Measurements from ENCODE around the gene ADCK1. TPM values are rescaled to one million over a fixed set of nuclear protein-coding genes. Genes with fewer than 3 reads are reported as not detected.
"Not testable (repeated sequence)": the region's sequence is repeated elsewhere in the genome, so short reads cannot be mapped to it uniquely, and the experiment has no call there.

The ADCK1 gene
- total RNA-seq, 1 experiment from 2014 or later = 8.8 TPM

GRCh38 chr14:77773966-77774365 lies 25.9 kb upstream of the ADCK1 start:
- BruUV-seq (replicated peaks); intact Hi-C loops (cut with micrococcal nuclease; ENCODE audit: unreplicated experiment): not testable (repeated sequence)
- POLR2A ChIA-PET = interaction anchor here (0.9 kb wide), 1 partner anchor 14 kb away, joined by 3 read pairs; no protein-coding TSS in a partner anchor

GRCh38 chr14:77782202-77782601 lies 17.7 kb upstream of the ADCK1 start:
- Mint-ChIP-seq H3K27ac (ENCODE audit: unreplicated experiment) (no peak overlapping the region), H3K9me3 (ENCODE audit: unreplicated experiment) (no peaks in the 10 kb centered on the region), H3K4me1 (ENCODE audit: low read depth, unreplicated experiment) (no peaks in the 10 kb centered on the region), H3K4me3 (ENCODE audit: unreplicated experiment) (no peak overlapping the region), H3K36me3 (ENCODE audit: insufficient read depth, unreplicated experiment) (no peaks in the 10 kb centered on the region), H3K27me3 (ENCODE audit: insufficient read depth, unreplicated experiment) (no peaks in the 10 kb centered on the region)
- POLR2A ChIA-PET = no interaction called here
- no peaks in the 10 kb centered on the region for H3K9me3 ChIP-seq
- H3K36me3 ChIP-seq (ENCODE audit: control insufficient read depth, insufficient read depth, low read length) = no peaks in the 10 kb centered on the region
- H3K27me3 ChIP-seq (replicated peaks; ENCODE audit: control insufficient read depth, insufficient read depth, low read length) = no peaks in the 10 kb centered on the region
- TF ChIP-seq, protein P1, sequence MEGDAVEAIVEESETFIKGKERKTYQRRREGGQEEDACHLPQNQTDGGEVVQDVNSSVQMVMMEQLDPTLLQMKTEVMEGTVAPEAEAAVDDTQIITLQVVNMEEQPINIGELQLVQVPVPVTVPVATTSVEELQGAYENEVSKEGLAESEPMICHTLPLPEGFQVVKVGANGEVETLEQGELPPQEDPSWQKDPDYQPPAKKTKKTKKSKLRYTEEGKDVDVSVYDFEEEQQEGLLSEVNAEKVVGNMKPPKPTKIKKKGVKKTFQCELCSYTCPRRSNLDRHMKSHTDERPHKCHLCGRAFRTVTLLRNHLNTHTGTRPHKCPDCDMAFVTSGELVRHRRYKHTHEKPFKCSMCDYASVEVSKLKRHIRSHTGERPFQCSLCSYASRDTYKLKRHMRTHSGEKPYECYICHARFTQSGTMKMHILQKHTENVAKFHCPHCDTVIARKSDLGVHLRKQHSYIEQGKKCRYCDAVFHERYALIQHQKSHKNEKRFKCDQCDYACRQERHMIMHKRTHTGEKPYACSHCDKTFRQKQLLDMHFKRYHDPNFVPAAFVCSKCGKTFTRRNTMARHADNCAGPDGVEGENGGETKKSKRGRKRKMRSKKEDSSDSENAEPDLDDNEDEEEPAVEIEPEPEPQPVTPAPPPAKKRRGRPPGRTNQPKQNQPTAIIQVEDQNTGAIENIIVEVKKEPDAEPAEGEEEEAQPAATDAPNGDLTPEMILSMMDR (IDR thresholded peaks at IDR 0.05; ENCODE audit: insufficient read depth in 1 of 2, low read depth in 1 of 2, low read length in 1 of 2, severe bottlenecking in 1 of 2, unreplicated experiment in 1 of 2) = no peak
- DNase-seq = no peak
- H3K4me3 ChIP-seq (ENCODE audit: low read depth, low read length) = no peak overlapping the region
- no TSS peak for BruUV-seq (replicated peaks)
- no peaks in the 10 kb centered on the region for H3K4me1 ChIP-seq
- CTCF ChIA-PET = no interaction called here
- intact Hi-C loops (cut with micrococcal nuclease; ENCODE audit: unreplicated experiment) = no loop called here

More at GRCh38 chr14:77773966-77774365, 25.9 kb upstream of the ADCK1 start:
- H3K4me3 ChIP-seq (ENCODE audit: low read depth, low read length); H3K9me3 ChIP-seq; H3K9me3 Mint-ChIP-seq (ENCODE audit: unreplicated experiment); H3K4me3 Mint-ChIP-seq (ENCODE audit: unreplicated experiment); H3K27ac Mint-ChIP-seq (ENCODE audit: unreplicated experiment); H3K4me1 Mint-ChIP-seq (ENCODE audit: low read depth, unreplicated experiment); H3K4me1 ChIP-seq; CTCF ChIA-PET; H3K27me3 Mint-ChIP-seq (ENCODE audit: insufficient read depth, unreplicated experiment); H3K27me3 ChIP-seq (replicated peaks; ENCODE audit: control insufficient read depth, insufficient read depth, low read length); DNase-seq; H3K36me3 Mint-ChIP-seq (ENCODE audit: insufficient read depth, unreplicated experiment); H3K36me3 ChIP-seq (ENCODE audit: control insufficient read depth, insufficient read depth, low read length): not testable (repeated sequence)

DNA sequence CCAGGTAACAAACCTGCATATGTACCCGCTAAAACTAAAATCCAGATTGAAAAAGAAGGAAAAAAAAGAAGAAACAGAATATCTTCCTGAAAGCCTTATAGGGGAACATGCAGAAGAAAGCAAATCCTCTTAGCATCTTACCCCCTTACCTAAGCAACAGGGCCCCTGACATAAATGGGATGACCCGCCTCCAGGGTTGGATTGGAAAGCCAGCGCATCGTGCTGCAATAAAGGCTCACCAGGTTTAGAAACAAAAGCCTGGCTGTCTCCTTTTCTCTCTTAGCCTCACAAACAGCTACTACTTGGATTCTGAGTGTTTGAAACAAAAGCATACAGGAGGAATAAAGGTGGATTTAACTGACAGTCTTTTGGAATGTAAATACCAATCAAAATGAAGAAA lies 13.8 kb upstream of the ADCK1 start:
- Mint-ChIP-seq H3K27ac (ENCODE audit: unreplicated experiment) (no peak overlapping the region), H3K36me3 (ENCODE audit: insufficient read depth, unreplicated experiment) (no peaks in the 10 kb centered on the region), H3K9me3 (ENCODE audit: unreplicated experiment) (no peaks in the 10 kb centered on the region), H3K27me3 (ENCODE audit: insufficient read depth, unreplicated experiment) (no peaks in the 10 kb centered on the region), H3K4me3 (ENCODE audit: unreplicated experiment) (no peak overlapping the region), H3K4me1 (ENCODE audit: low read depth, unreplicated experiment) (no peaks in the 10 kb centered on the region)
- Histone ChIP-seq H3K9me3 (no peaks in the 10 kb centered on the region), H3K4me1 (peaks cover 10% of the 10 kb centered on the region), H3K4me3 (ENCODE audit: low read depth, low read length) (no peak overlapping the region), H3K36me3 (ENCODE audit: control insufficient read depth, insufficient read depth, low read length) (no peaks in the 10 kb centered on the region), H3K27me3 (replicated peaks; ENCODE audit: control insufficient read depth, insufficient read depth, low read length) (no peaks in the 10 kb centered on the region)
- TF ChIP-seq, protein P1 (IDR thresholded peaks at IDR 0.05; ENCODE audit: insufficient read depth in 1 of 2, low read depth in 1 of 2, low read length in 1 of 2, severe bottlenecking in 1 of 2, unreplicated experiment in 1 of 2) = no peak
- ChIA-PET CTCF (no interaction called here), POLR2A (no interaction called here)
- BruUV-seq (replicated peaks) = no TSS peak
- no peak for DNase-seq
- intact Hi-C loops (cut with micrococcal nuclease; ENCODE audit: unreplicated experiment) = no loop called here
